NCI-H2081 treated with DMSO at 0.1 percent for 48 hours (cell line): Measurements from ENCODE around the gene DNAJC12.
"Not testable (repeated sequence)": the region's sequence is repeated elsewhere in the genome, so short reads cannot be mapped to it uniquely, and the experiment has no call there.

Experiments
- DNase-seq: peaks from one replicate; lab custom pipeline; 2025; lab: John Stamatoyannopoulos, UW

DNAJC12 gene

GRCh38 chr10:67762567-67762966, 75.4 kb downstream of the DNAJC12 start:
- not testable (repeated sequence) for DNase-seq

GRCh38 chr10:67760272-67760671, 77.7 kb downstream of the DNAJC12 start:
- no peak for DNase-seq
